Middle frontal gyrus (tissue), 1 donor: ENCODE results near the gene ATIC.

Source experiments
- DNase-seq: peaks from one replicate; pipeline ENCODE4 v3.0.0-alpha.2; 2015; ENCODE audit warnings: low spot score; ENCODE audit errors: extremely low spot score

Gene ATIC

GRCh38 chr2:215360596-215360995 lies 48.7 kb downstream of the ATIC start:
- DNase-seq, result no peak

- DNase-seq, result no peak
Observed at GRCh38 chr2:215361211-215361875, 49.5 kb downstream of the ATIC start.

- DNase-seq, result no peak
Observed at GRCh38 chr2:215361876-215362561, 50.2 kb downstream of the ATIC start.

GRCh38 chr2:215362562-215362904 lies 50.7 kb downstream of the ATIC start:
- DNase-seq, result no peak

GRCh38 chr2:215363039-215363438 lies 51.2 kb downstream of the ATIC start:
- DNase-seq, result no peak

GRCh38 chr2:215363461-215364156 lies 51.8 kb downstream of the ATIC start:
- no peak for DNase-seq

GRCh38 chr2:215364157-215365155 lies 52.6 kb downstream of the ATIC start:
- no peak for DNase-seq

- DNase-seq, result no peak
Observed at GRCh38 chr2:215365184-215365658, 53.4 kb downstream of the ATIC start.

GRCh38 chr2:215366440-215367032 lies 54.7 kb downstream of the ATIC start:
- DNase-seq, result no peak

- no peak for DNase-seq
Observed at GRCh38 chr2:215367662-215368492, 56.0 kb downstream of the ATIC start.

GRCh38 chr2:215368493-215368809 lies 56.6 kb downstream of the ATIC start:
- no peak for DNase-seq

GRCh38 chr2:215369181-215369760 lies 57.4 kb downstream of the ATIC start:
- no peak for DNase-seq

GRCh38 chr2:215370112-215370965 lies 58.5 kb downstream of the ATIC start:
- no peak for DNase-seq

- DNase-seq, result no peak
Observed at GRCh38 chr2:215371915-215372897, 60.3 kb downstream of the ATIC start.

GRCh38 chr2:215372968-215373649 lies 61.2 kb downstream of the ATIC start:
- DNase-seq, result no peak

- no peak for DNase-seq
Observed at GRCh38 chr2:215374002-215374401, 62.1 kb downstream of the ATIC start.
